Activated CD8-positive, alpha-beta T cell treated with anti-CD3 and anti-CD28 coated beads for 36 hours (primary cell): ENCODE results near the gene AGBL4. TPM values are rescaled to one million over a fixed set of nuclear protein-coding genes. Genes with fewer than 3 reads are reported as not detected.

Experiments
- ATAC-seq: fragments of 200-7000 bp; cut with Tn5 transposase; one replicate; pipeline ENCODE4 v1.10.0; 2021; ENCODE audit warnings: mild to moderate bottlenecking, moderate library complexity
- CTCF ChIA-PET: fragments of 350-600 bp; sonication (Branson Sonifier 250); formaldehyde crosslinking; loops from one replicate; lab custom pipeline; 2021; ENCODE audit warnings: antibody characterized with exemption; lab: Charles Lee
- POLR2A ChIA-PET: fragments of 350-600 bp; sonication (Branson Sonifier 250); formaldehyde crosslinking; loops from one replicate; lab custom pipeline; 2021; ENCODE audit warnings: antibody characterized with exemption; lab: Charles Lee
- DNase-seq: peaks from one replicate; pipeline ENCODE4 v3.0.0-alpha.2; 2020
- H3K27ac Mint-ChIP-seq: one replicate; pipeline ENCODE4 v1.8.0; 2021; ENCODE audit warnings: mild to moderate bottlenecking, mixed read lengths
- H3K27me3 Mint-ChIP-seq: one replicate; pipeline ENCODE4 v1.8.0; 2021; ENCODE audit warnings: mixed read lengths
- H3K36me3 Mint-ChIP-seq: one replicate; pipeline ENCODE4 v1.8.0; 2021; ENCODE audit warnings: low read depth, mixed read lengths
- H3K4me1 Mint-ChIP-seq: one replicate; pipeline ENCODE4 v1.8.0; 2021; ENCODE audit warnings: low read depth, mixed read lengths
- H3K4me3 Mint-ChIP-seq: one replicate; pipeline ENCODE4 v1.8.0; 2021; ENCODE audit warnings: mild to moderate bottlenecking, moderate library complexity, mixed read lengths
- H3K9me3 Mint-ChIP-seq: one replicate; pipeline ENCODE4 v1.8.0; 2021; ENCODE audit warnings: mixed read lengths
- CTCF ChIP-seq: fragments of 200-600 bp; IDR thresholded peaks from one replicate; pipeline ENCODE4 v1.8.0; 2022; ENCODE audit warnings: antibody characterized with exemption, mild to moderate bottlenecking
- intact Hi-C: fragments of 100-400 bp; cut with micrococcal nuclease; formaldehyde crosslinking; loops from one replicate; pipeline ENCODE4 v1.10.0; 2022
- total RNA-seq, 2 experiments: library from RNA; stranded (reverse); gene quantifications; one replicate each; pipeline ENCODE4 v1.2.3, GENCODE V29; 2021

AGBL4 gene
- total RNA-seq, 2 experiments from 2014 or later, result 0.14 TPM; not detected in 1

- Mint-ChIP-seq H3K36me3 (peaks cover 73% of the 10 kb centered on the region), H3K27ac (no peak overlapping the region), H3K4me1 (peaks cover 47% of the 10 kb centered on the region), H3K9me3 (no peaks in the 10 kb centered on the region), H3K4me3 (peak overlapping the region; percentile 8), H3K27me3 (peaks cover 2% of the 10 kb centered on the region)
- ChIA-PET CTCF (no interaction called here), POLR2A (interaction anchor here (1.6 kb wide), 1 partner anchor 31 kb away, joined by 4 read pairs; no protein-coding TSS in a partner anchor)
- DNase-seq (no peak), ATAC-seq (no peak)
- TF ChIP-seq CTCF, result no peak
- intact Hi-C loops, result no loop called here
These were observed 1251.5 kb downstream of the AGBL4 start for GRCh38 chr1:48772211-48772610.

GRCh38 chr1:48771561-48771960 is 1252.2 kb downstream of the AGBL4 start:
- Mint-ChIP-seq H3K9me3 (no peaks in the 10 kb centered on the region), H3K27me3 (peaks cover 2% of the 10 kb centered on the region), H3K27ac (no peak overlapping the region), H3K4me3 (no peak overlapping the region), H3K4me1 (peaks cover 45% of the 10 kb centered on the region), H3K36me3 (peaks cover 80% of the 10 kb centered on the region)
- no peak for ATAC-seq
- intact Hi-C loops, result no loop called here
- POLR2A ChIA-PET, result interaction anchor here (1.6 kb wide), 1 partner anchor 30 kb away, joined by 4 read pairs; no protein-coding TSS in a partner anchor
- DNase-seq, result no peak
- CTCF ChIA-PET, result no interaction called here
- no peak for TF ChIP-seq CTCF

GRCh38 chr1:48767975-48768510 is 1255.7 kb downstream of the AGBL4 start:
- ATAC-seq (no peak), DNase-seq (no peak)
- intact Hi-C loops, result no loop called here
- Mint-ChIP-seq H3K36me3 (peaks cover 74% of the 10 kb centered on the region), H3K9me3 (no peaks in the 10 kb centered on the region), H3K27ac (no peak overlapping the region), H3K27me3 (no peaks in the 10 kb centered on the region), H3K4me1 (peaks cover 34% of the 10 kb centered on the region), H3K4me3 (no peak overlapping the region)
- ChIA-PET POLR2A (interaction anchor here (1.1 to 1.2 kb wide), 2 partner anchors 23 to 24 kb away, joined by 3 read pairs; no protein-coding TSS in a partner anchor), CTCF (interaction anchor here (1.0 kb wide), 1 partner anchor 195 kb away, joined by 4 read pairs; no protein-coding TSS in a partner anchor)
- no peak for TF ChIP-seq CTCF

- CTCF ChIA-PET, result no interaction called here
- Mint-ChIP-seq H3K4me1 (peaks cover 30% of the 10 kb centered on the region), H3K27me3 (no peaks in the 10 kb centered on the region), H3K36me3 (peaks cover 63% of the 10 kb centered on the region), H3K4me3 (no peak overlapping the region), H3K9me3 (no peaks in the 10 kb centered on the region), H3K27ac (no peak overlapping the region)
- no peak for DNase-seq
- no peak for TF ChIP-seq CTCF
- POLR2A ChIA-PET, result interaction anchor here (2.7 kb wide), 1 partner anchor 11 kb away, joined by 7 read pairs; the partner anchor contains the start of gene BEND5
- intact Hi-C loops, result no loop called here
- no peak for ATAC-seq
These were observed 1258.4 kb downstream of the AGBL4 start for GRCh38 chr1:48765335-48765734.

GRCh38 chr1:48761986-48762385 is 1261.8 kb downstream of the AGBL4 start:
- CTCF ChIA-PET, result no interaction called here
- DNase-seq (no peak), ATAC-seq (no peak)
- Mint-ChIP-seq H3K4me1 (peaks cover 36% of the 10 kb centered on the region), H3K9me3 (no peaks in the 10 kb centered on the region), H3K36me3 (peaks cover 69% of the 10 kb centered on the region), H3K4me3 (no peak overlapping the region), H3K27ac (no peak overlapping the region), H3K27me3 (no peaks in the 10 kb centered on the region)
- POLR2A ChIA-PET, result no interaction called here
- no peak for TF ChIP-seq CTCF
- intact Hi-C loops, result no loop called here
